HepG2 (cell line): ENCODE results near the gene SEMA3F. TPM values are rescaled to one million over a fixed set of nuclear protein-coding genes. Genes with fewer than 3 reads are reported as not detected.

Experiments
- AKNA ChIP-seq: sonication (generic); formaldehyde crosslinking; IDR thresholded peaks from 2 replicates; pipeline ENCODE4 v1.4.0; 2020; ENCODE audit warnings: missing genetic modification reagents, borderline replicate concordance
- ATF7 ChIP-seq, 2 experiments: fragments of 450-650 bp in 1 of 2; sonication (generic) in 1 of 2; formaldehyde crosslinking in 1 of 2; IDR thresholded peaks; 2 replicates each; pipeline versions ENCODE4 v1.4.0 to v1.6.1; 2016 to 2020; ENCODE audit warnings: antibody characterized with exemption in 1 of 2, mild to moderate bottlenecking in 1 of 2, missing genetic modification reagents in 1 of 2
- FOXP4 ChIP-seq: sonication (generic); formaldehyde crosslinking; IDR thresholded peaks from 2 replicates; pipeline ENCODE4 v1.4.0; 2020; ENCODE audit warnings: missing genetic modification reagents
- FUBP1 ChIP-seq: sonication (generic); formaldehyde crosslinking; IDR thresholded peaks from 2 replicates; pipeline ENCODE4 v1.5.1; 2020; ENCODE audit warnings: missing genetic modification reagents, mild to moderate bottlenecking, borderline replicate concordance
- HDAC2 ChIP-seq: sonication (generic); formaldehyde crosslinking; IDR thresholded peaks from 2 replicates; pipeline ENCODE4 v1.4.0; 2020; ENCODE audit warnings: missing genetic modification reagents
- IRF2 ChIP-seq: IDR thresholded peaks from 2 replicates; pipeline ENCODE4 v1.6.1; 2018; ENCODE audit warnings: missing genetic modification reagents, missing compliant biosample characterization
- NFAT5 ChIP-seq: sonication (generic); formaldehyde crosslinking; IDR thresholded peaks from 2 replicates; pipeline ENCODE4 v1.4.0; 2020; ENCODE audit warnings: missing genetic modification reagents
- PHF21A ChIP-seq: sonication (generic); formaldehyde crosslinking; IDR thresholded peaks from 2 replicates; pipeline ENCODE4 v1.5.0; 2020; ENCODE audit warnings: mild to moderate bottlenecking, missing genetic modification reagents
- RXRB ChIP-seq: IDR thresholded peaks from 2 replicates; pipeline ENCODE4 v1.6.1; 2016; ENCODE audit warnings: borderline replicate concordance, missing genetic modification reagents, missing compliant biosample characterization
- SOX13 ChIP-seq, 3 experiments: fragments of 450-650 bp in 1 of 3; sonication (generic) in 1 of 3; formaldehyde crosslinking in 1 of 3; IDR thresholded peaks in 2 of 3; conservative IDR thresholded peaks in 1 of 3; 2 replicates each; pipeline versions ENCODE4 v1.5.0 to v1.6.1; 2016 to 2020; ENCODE audit warnings: antibody characterized with exemption in 1 of 3, mild to moderate bottlenecking in 1 of 3, missing compliant biosample characterization in 1 of 3, missing genetic modification reagents in 1 of 3, moderate library complexity in 1 of 3
- ZNF235 ChIP-seq: sonication (generic); formaldehyde crosslinking; IDR thresholded peaks from 2 replicates; pipeline ENCODE4 v1.8.1; 2023; ENCODE audit warnings: mild to moderate bottlenecking, missing genetic modification reagents, borderline replicate concordance
- ZNF441 ChIP-seq: sonication (generic); formaldehyde crosslinking; IDR thresholded peaks from 2 replicates; pipeline ENCODE4 v1.7.0; 2021; ENCODE audit warnings: missing genetic modification reagents, borderline replicate concordance
- polyA plus RNA-seq, 8 experiments: library from polyadenylated mRNA; depleted of rRNA in 3 of 8; stranded (reverse) in 7 of 8; unstranded in 1 of 8; fragments of >200 nt; fragmentation: Illumina TruSeq in 4 of 8; extraction: Trizol in 4 of 8; gene quantifications; 2 replicates each; pipeline versions ENCODE4 v1.2.1 to v1.2.3, GENCODE V29; 2011 to 2016; ENCODE audit warnings: low read depth in 4 of 8, missing spikeins in 1 of 8, mixed read lengths in 1 of 8; ENCODE audit not compliant: insufficient read depth in 1 of 8
- total RNA-seq, 5 experiments: library from RNA; depleted of rRNA; stranded (reverse); fragments of >200 nt; fragmentation: Illumina TruSeq; extraction: Trizol; gene quantifications; 2 replicates each; pipeline ENCODE4 v1.2.3, GENCODE V29; 2016; ENCODE audit warnings: low read depth in 1 of 5

SEMA3F gene
- total and polyA plus RNA-seq, 2 of the 13 experiments (the other 11 are each of a cell fraction or from before 2014, with no cell fraction given), result 7.6 to 17.2 TPM

- TF ChIP-seq NFAT5 (CRISPR knock-in tag) (no peak), AKNA (CRISPR knock-in tag) (no peak), FOXP4 (CRISPR knock-in tag) (peak; percentile 92), ZNF235 (CRISPR knock-in tag) (no peak), RXRB (CRISPR knock-in tag) (peak; percentile 41; the same call in 1 of the 2 replicates), SOX13 (IDR thresholded peaks at IDR 0.05) (no peak), SOX13 (CRISPR knock-in tag; conservative IDR thresholded peaks at IDR 0.05 in 1 of 2, IDR thresholded peaks at IDR 0.05 in 1 of 2) (peak in 1 of 2 experiments; percentile 41; a peak in 1 of 4 replicates), FUBP1 (CRISPR knock-in tag) (no peak), PHF21A (peak; percentile 47; the same call in 1 of the 2 replicates), IRF2 (CRISPR knock-in tag) (no peak), ZNF441 (CRISPR knock-in tag) (no peak), HDAC2 (peak; percentile 65; the same call in 1 of the 2 replicates), ATF7 (IDR thresholded peaks at IDR 0.05) (no peak), ATF7 (CRISPR knock-in tag; IDR thresholded peaks at IDR 0.05) (no peak)
Observed at GRCh38 chr3:50167069-50167840, 12.1 kb downstream of the SEMA3F start (continued).
